22Rv1 (cell line): ENCODE results near the gene TUBA1C.

Source experiments
- CTCF ChIP-seq: fragments of 450-650 bp; IDR thresholded peaks from 2 replicates; pipeline ENCODE4 v1.5.1; 2017; ENCODE audit warnings: mild to moderate bottlenecking
- ZFX ChIP-seq: fragments of 450-650 bp; IDR thresholded peaks from 2 replicates; pipeline ENCODE4 v1.6.1; 2017; ENCODE audit warnings: antibody characterized with exemption, borderline replicate concordance

- TF ChIP-seq CTCF, result no peak
- no peak for TF ChIP-seq ZFX
Measured at GRCh38 chr12:49282302-49282701, 17.4 kb downstream of the TUBA1C start.
